Lower lobe of right lung (tissue), 2 donors: Measurements from ENCODE around the gene KIF26B. TPM values are rescaled to one million over a fixed set of nuclear protein-coding genes. Genes with fewer than 3 reads are reported as not detected.
"Not testable (repeated sequence)": the region's sequence is repeated elsewhere in the genome, so short reads cannot be mapped to it uniquely, and the experiment has no call there.

Source experiments
- ATAC-seq, 2 donors: fragments of 200-7000 bp; cut with Tn5 transposase; one replicate each; pipeline ENCODE4 v1.9.1; 2020 to 2022; ENCODE audit warnings: mild to moderate bottlenecking in 2 of 2, moderate library complexity in 2 of 2
- DNase-seq: peaks from one replicate; pipeline ENCODE4 v3.0.0-alpha.2; 2020
- H3K27ac ChIP-seq: fragments of 200-600 bp; one replicate; pipeline ENCODE4 v1.8.0; 2022
- H3K27me3 ChIP-seq: fragments of 200-600 bp; one replicate; pipeline ENCODE4 v1.8.0; 2022; ENCODE audit warnings: low read depth
- H3K36me3 ChIP-seq: fragments of 200-600 bp; one replicate; pipeline ENCODE4 v1.8.0; 2022; ENCODE audit warnings: mild to moderate bottlenecking
- H3K4me1 ChIP-seq: fragments of 200-600 bp; one replicate; pipeline ENCODE4 v1.8.0; 2022
- H3K4me3 ChIP-seq: fragments of 200-600 bp; one replicate; pipeline ENCODE4 v1.8.0; 2022; ENCODE audit warnings: mild to moderate bottlenecking
- H3K9me3 ChIP-seq: fragments of 200-600 bp; one replicate; pipeline ENCODE4 v1.8.0; 2022
- intact Hi-C: fragments of 100-400 bp; cut with DNase I; formaldehyde crosslinking; loops from one replicate; pipeline ENCODE4 v1.11.0; 2022
- total RNA-seq: library from RNA; stranded (reverse); fragmentation: NEBNext Ultra II Directional; extraction: Animal tissue kit (Norgen Biotek cat#: 25700); gene quantifications from one replicate; pipeline ENCODE4 v1.2.1, GENCODE V29; 2021
- TF ChIP-seq, protein P1 (sequence below): fragments of 200-600 bp; IDR thresholded peaks from one replicate; pipeline ENCODE4 v1.8.0; 2022; ENCODE audit warnings: antibody characterized with exemption, mild to moderate bottlenecking
- donor health status: DM: no; HTN: yes; CAD: no; lungs with severe emphysema.

Gene KIF26B
- total RNA-seq, 1 donor from 2014 or later, result 1.2 TPM

DNA sequence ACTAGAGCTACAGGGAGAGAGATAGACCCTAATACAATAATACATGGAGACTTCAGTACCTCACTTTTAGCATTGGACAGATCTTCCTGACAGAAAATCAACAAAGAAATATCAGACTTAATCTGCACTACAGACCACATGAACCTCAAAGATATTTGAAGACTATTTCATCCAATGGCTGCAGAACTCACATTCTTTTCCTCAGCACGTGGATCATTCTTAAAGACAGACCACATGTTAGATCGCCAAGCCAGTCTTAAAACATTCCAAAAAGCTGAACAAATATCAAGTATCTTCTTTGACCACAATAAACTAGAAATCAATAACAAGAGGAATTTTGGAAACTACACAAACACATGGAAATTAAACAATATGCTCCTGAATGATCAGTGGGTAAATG is 576.0 kb downstream of the KIF26B start:
- Histone ChIP-seq H3K4me1 (no peaks in the 10 kb centered on the region), H3K27me3 (no peaks in the 10 kb centered on the region), H3K9me3 (peaks cover 17% of the 10 kb centered on the region), H3K4me3 (no peak overlapping the region), H3K36me3 (no peaks in the 10 kb centered on the region), H3K27ac (no peak overlapping the region)
- no peak for DNase-seq
- no peak for ATAC-seq
- TF ChIP-seq, protein P1, sequence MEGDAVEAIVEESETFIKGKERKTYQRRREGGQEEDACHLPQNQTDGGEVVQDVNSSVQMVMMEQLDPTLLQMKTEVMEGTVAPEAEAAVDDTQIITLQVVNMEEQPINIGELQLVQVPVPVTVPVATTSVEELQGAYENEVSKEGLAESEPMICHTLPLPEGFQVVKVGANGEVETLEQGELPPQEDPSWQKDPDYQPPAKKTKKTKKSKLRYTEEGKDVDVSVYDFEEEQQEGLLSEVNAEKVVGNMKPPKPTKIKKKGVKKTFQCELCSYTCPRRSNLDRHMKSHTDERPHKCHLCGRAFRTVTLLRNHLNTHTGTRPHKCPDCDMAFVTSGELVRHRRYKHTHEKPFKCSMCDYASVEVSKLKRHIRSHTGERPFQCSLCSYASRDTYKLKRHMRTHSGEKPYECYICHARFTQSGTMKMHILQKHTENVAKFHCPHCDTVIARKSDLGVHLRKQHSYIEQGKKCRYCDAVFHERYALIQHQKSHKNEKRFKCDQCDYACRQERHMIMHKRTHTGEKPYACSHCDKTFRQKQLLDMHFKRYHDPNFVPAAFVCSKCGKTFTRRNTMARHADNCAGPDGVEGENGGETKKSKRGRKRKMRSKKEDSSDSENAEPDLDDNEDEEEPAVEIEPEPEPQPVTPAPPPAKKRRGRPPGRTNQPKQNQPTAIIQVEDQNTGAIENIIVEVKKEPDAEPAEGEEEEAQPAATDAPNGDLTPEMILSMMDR, result no peak
- intact Hi-C loops, result no loop called here

- DNase-seq, H3K27ac ChIP-seq, H3K9me3 ChIP-seq, H3K4me1 ChIP-seq, intact Hi-C loops, H3K27me3 ChIP-seq, ATAC-seq, H3K4me3 ChIP-seq, H3K36me3 ChIP-seq: not testable (repeated sequence)
Observed at GRCh38 chr1:245740336-245740735, 585.6 kb downstream of the KIF26B start.

GRCh38 chr1:245742896-245743295 is 588.1 kb downstream of the KIF26B start:
- intact Hi-C loops, result no loop called here
- H3K9me3 ChIP-seq, result peaks cover 5% of the 10 kb centered on the region
- DNase-seq (no peak), ATAC-seq (no peak)
- no peaks in the 10 kb centered on the region for H3K27me3 ChIP-seq
- TF ChIP-seq, protein P1, result no peak
- H3K4me1 ChIP-seq, result no peaks in the 10 kb centered on the region
- H3K36me3 ChIP-seq, result no peaks in the 10 kb centered on the region
- no peak overlapping the region for H3K27ac ChIP-seq
- no peak overlapping the region for H3K4me3 ChIP-seq

- Histone ChIP-seq H3K36me3 (no peaks in the 10 kb centered on the region), H3K4me3 (no peak overlapping the region), H3K27me3 (no peaks in the 10 kb centered on the region), H3K9me3 (peaks cover 5% of the 10 kb centered on the region), H3K4me1 (no peaks in the 10 kb centered on the region), H3K27ac (no peak overlapping the region)
- ATAC-seq, result no peak
- TF ChIP-seq, protein P1, result no peak
- intact Hi-C loops, result no loop called here
- DNase-seq, result no peak
Observed at GRCh38 chr1:245748240-245748639, 593.5 kb downstream of the KIF26B start.

- intact Hi-C loops, result no loop called here
Observed at GRCh38 chr1:245748646-245749045, 593.9 kb downstream of the KIF26B start.

DNA sequence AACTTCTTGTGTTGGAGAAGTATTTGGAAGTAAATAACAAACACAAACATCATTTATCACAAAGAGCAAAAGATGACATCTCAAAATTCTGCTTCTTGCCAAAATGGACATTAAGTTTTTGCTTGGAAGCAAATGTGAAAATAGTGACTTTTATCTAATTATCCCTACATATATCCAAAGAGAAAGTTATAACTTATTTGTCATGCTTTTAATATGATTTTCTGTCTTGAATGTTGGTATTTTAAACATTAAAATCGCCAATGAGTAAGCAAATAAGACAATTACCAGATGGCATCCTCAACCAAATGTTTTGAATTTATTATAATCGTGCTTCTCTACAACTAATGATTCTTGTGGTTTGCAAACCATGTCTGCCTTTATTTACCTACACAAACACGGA is 594.3 kb downstream of the KIF26B start:
- DNase-seq, result no peak
- Histone ChIP-seq H3K27me3 (no peaks in the 10 kb centered on the region), H3K9me3 (peaks cover 5% of the 10 kb centered on the region), H3K4me1 (no peaks in the 10 kb centered on the region), H3K36me3 (no peaks in the 10 kb centered on the region), H3K4me3 (no peak overlapping the region), H3K27ac (no peak overlapping the region)
- no peak for ATAC-seq
- intact Hi-C loops, result no loop called here
- TF ChIP-seq, protein P1, result no peak

More at GRCh38 chr1:245748646-245749045, 593.9 kb downstream of the KIF26B start:
- Histone ChIP-seq H3K27ac (no peak overlapping the region), H3K4me1 (no peaks in the 10 kb centered on the region), H3K4me3 (no peak overlapping the region), H3K36me3 (no peaks in the 10 kb centered on the region), H3K27me3 (no peaks in the 10 kb centered on the region), H3K9me3 (peaks cover 5% of the 10 kb centered on the region)
- TF ChIP-seq, protein P1, result no peak
- ATAC-seq, result no peak
- DNase-seq, result no peak
